OCI-LY1 (cell line): ENCODE results near the gene KCNT2.

Source experiments
- H2AFZ ChIP-seq: fragments of 200-600 bp; sonication (generic), shearing (Covaris generic); 2 replicates; pipeline ENCODE4 v1.6.0; 2014; ENCODE audit warnings: antibody characterized with exemption, mild to moderate bottlenecking, low read length
- H3F3A ChIP-seq: fragments of 200-600 bp; sonication (generic), shearing (Covaris generic); 2 replicates; pipeline ENCODE4 v1.6.0; 2014; ENCODE audit warnings: mild to moderate bottlenecking, antibody characterized with exemption, low read length, moderate library complexity; ENCODE audit not compliant: insufficient read depth
- H3K27ac ChIP-seq: fragments of 200-600 bp; sonication (generic); 2 replicates; pipeline ENCODE4 v1.5.1; 2014; ENCODE audit warnings: low read length, mixed run types, mild to moderate bottlenecking, low read depth; ENCODE audit not compliant: poor library complexity, severe bottlenecking
- H3K27me3 ChIP-seq: fragments of 200-600 bp; sonication (generic); 2 replicates; pipeline ENCODE4 v1.6.0; 2014; ENCODE audit warnings: antibody characterized with exemption, mild to moderate bottlenecking, low read length, moderate library complexity; ENCODE audit not compliant: insufficient read depth
- H3K36me3 ChIP-seq: fragments of 200-600 bp; sonication (generic); 2 replicates; pipeline ENCODE4 v1.6.1; 2014; ENCODE audit warnings: mild to moderate bottlenecking, antibody characterized with exemption, low read length, moderate library complexity, mixed read lengths; ENCODE audit not compliant: insufficient read depth
- H3K4me1 ChIP-seq: fragments of 200-600 bp; sonication (generic); 2 replicates; pipeline ENCODE4 v1.5.1; 2014; ENCODE audit warnings: mild to moderate bottlenecking, low read length, moderate library complexity; ENCODE audit not compliant: insufficient read depth, severe bottlenecking
- H3K4me2 ChIP-seq: fragments of 200-600 bp; sonication (generic), shearing (Covaris generic); 2 replicates; pipeline ENCODE4 v1.6.1; 2014; ENCODE audit warnings: low read length
- H3K4me3 ChIP-seq: fragments of 200-600 bp; sonication (generic); 2 replicates; pipeline ENCODE4 v1.5.1; 2014; ENCODE audit warnings: low read length, low read depth, mild to moderate bottlenecking, mixed read lengths; ENCODE audit not compliant: poor library complexity, severe bottlenecking
- H3K79me2 ChIP-seq: fragments of 200-600 bp; shearing (Covaris generic); 2 replicates; pipeline ENCODE4 v1.6.1; 2016; ENCODE audit warnings: mixed run types, low read length, mixed read lengths; ENCODE audit not compliant: insufficient read depth
- H3K9ac ChIP-seq: fragments of 200-600 bp; sonication (generic), shearing (Covaris generic); 2 replicates; pipeline ENCODE4 v1.6.1; 2014; ENCODE audit warnings: mild to moderate bottlenecking, low read length, mixed read lengths
- H3K9me2 ChIP-seq: fragments of 200-600 bp; sonication (generic), shearing (Covaris generic); 2 replicates; pipeline ENCODE4 v1.6.1; 2014; ENCODE audit warnings: low read depth, mild to moderate bottlenecking, low read length, mixed read lengths
- H3K9me3 ChIP-seq: fragments of 200-600 bp; shearing (Covaris generic); 2 replicates; pipeline ENCODE4 v1.6.1; 2014; ENCODE audit warnings: low read length, mixed read lengths
- H4K20me1 ChIP-seq: fragments of 200-600 bp; sonication (generic), shearing (Covaris generic); 2 replicates; pipeline ENCODE4 v1.6.0; 2016; ENCODE audit warnings: mild to moderate bottlenecking, low read length; ENCODE audit not compliant: insufficient read depth
- CTCF ChIP-seq: fragments of 200-600 bp; sonication (generic), shearing (Covaris generic); IDR thresholded peaks from 2 replicates; pipeline ENCODE4 v1.5.1; 2017; ENCODE audit warnings: mild to moderate bottlenecking, antibody characterized with exemption, low read length, moderate library complexity, mixed read lengths
- EZH2 ChIP-seq: fragments of 200-600 bp; sonication (generic), shearing (Covaris generic); IDR thresholded peaks from 2 replicates; pipeline ENCODE4 v1.8.0; 2017; ENCODE audit warnings: borderline replicate concordance, mixed run types, mild to moderate bottlenecking, antibody characterized with exemption, low read length, moderate library complexity, mixed read lengths

Gene KCNT2

GRCh38 chr1:196608390-196609369 is at the start of gene KCNT2:
TSS of gene KCNT2 (minus strand) at chr1:196608440. CDS start at chr1:196608309, 131 bp downstream.
- Histone ChIP-seq H3K9me2 (no peaks in the 10 kb centered on the region), H3K27me3 (no peaks in the 10 kb centered on the region), H4K20me1 (no peaks in the 10 kb centered on the region), H3K36me3 (no peaks in the 10 kb centered on the region), H3F3A (no peaks in the 10 kb centered on the region), H3K27ac (no peak within 1 kb of the TSS), H3K79me2 (no peaks in the 10 kb centered on the region), H3K9ac (no peak within 1 kb of the TSS), H3K9me3 (no peaks in the 10 kb centered on the region), H3K4me1 (no peaks in the 10 kb centered on the region), H2AFZ (no peak within 1 kb of the TSS), H3K4me2 (no peak within 1 kb of the TSS), H3K4me3 (no peak within 1 kb of the TSS)
- no peak for TF ChIP-seq CTCF
- TF ChIP-seq EZH2: no peak

GRCh38 chr1:196655494-196655893 is 47.3 kb upstream of the KCNT2 start:
- TF ChIP-seq CTCF: no peak
- Histone ChIP-seq H4K20me1 (no peaks in the 10 kb centered on the region), H3K27ac (no peak overlapping the region), H3K9me2 (0 out of 2 replicates have a peak, but pooled peaks cover 2% of the 10 kb centered on the region), H3K36me3 (no peaks in the 10 kb centered on the region), H3K4me1 (no peaks in the 10 kb centered on the region), H3K4me2 (no peak overlapping the region), H3F3A (no peaks in the 10 kb centered on the region), H3K27me3 (no peaks in the 10 kb centered on the region), H3K9me3 (no peaks in the 10 kb centered on the region), H3K79me2 (no peaks in the 10 kb centered on the region), H2AFZ (no peak overlapping the region), H3K4me3 (no peak overlapping the region), H3K9ac (no peak overlapping the region)

- no peaks in the 10 kb centered on the region for H4K20me1 ChIP-seq
- no peaks in the 10 kb centered on the region for H3K36me3 ChIP-seq
- no peaks in the 10 kb centered on the region for H3K27me3 ChIP-seq
- H2AFZ ChIP-seq: no peak overlapping the region
- H3K9me3 ChIP-seq: no peaks in the 10 kb centered on the region
- no peaks in the 10 kb centered on the region for H3K79me2 ChIP-seq
- H3F3A ChIP-seq: no peaks in the 10 kb centered on the region
- no peak overlapping the region for H3K4me3 ChIP-seq
- no peak overlapping the region for H3K27ac ChIP-seq
- no peak overlapping the region for H3K9ac ChIP-seq
- 0 out of 2 replicates have a peak, but pooled peaks cover 2% of the 10 kb centered on the region for H3K9me2 ChIP-seq
- TF ChIP-seq CTCF: no peak
- no peak for TF ChIP-seq EZH2
- no peak overlapping the region for H3K4me2 ChIP-seq
- H3K4me1 ChIP-seq: no peaks in the 10 kb centered on the region
Observed at GRCh38 chr1:196655071-196655470, 46.8 kb upstream of the KCNT2 start.
